ELR (cell line): ENCODE results near the gene KRTAP4-9.
"Not testable (repeated sequence)": the region's sequence is repeated elsewhere in the genome, so short reads cannot be mapped to it uniquely, and the experiment has no call there.

Source experiments
- DNase-seq: peaks from one replicate; pipeline ENCODE4 v3.0.0-alpha.2; 2015; ENCODE audit warnings: low read depth

KRTAP4-9 gene

GRCh38 chr17:41105347-41105746 lies at the start of gene KRTAP4-9:
Gene KRTAP4-9, plus strand, starts transcription at chr17:41105389. Its CDS starts 0 bp downstream, at chr17:41105389.
- not testable (repeated sequence) for DNase-seq

- no peak for DNase-seq
Observed at GRCh38 chr17:41057547-41057946, 47.6 kb upstream of the KRTAP4-9 start.

GRCh38 chr17:41058741-41059140 lies 46.4 kb upstream of the KRTAP4-9 start:
- DNase-seq = peak; percentile 91

GRCh38 chr17:41059276-41060051 lies 45.7 kb upstream of the KRTAP4-9 start:
- peak; percentile 96 for DNase-seq

GRCh38 chr17:41060052-41060604 lies 45.1 kb upstream of the KRTAP4-9 start, which contains the start of gene KRTAP2-3:
Gene KRTAP2-3, minus strand, starts transcription at chr17:41060114. Its CDS starts 64 bp downstream, at chr17:41060050.
- peak; percentile 99 for DNase-seq

DNA sequence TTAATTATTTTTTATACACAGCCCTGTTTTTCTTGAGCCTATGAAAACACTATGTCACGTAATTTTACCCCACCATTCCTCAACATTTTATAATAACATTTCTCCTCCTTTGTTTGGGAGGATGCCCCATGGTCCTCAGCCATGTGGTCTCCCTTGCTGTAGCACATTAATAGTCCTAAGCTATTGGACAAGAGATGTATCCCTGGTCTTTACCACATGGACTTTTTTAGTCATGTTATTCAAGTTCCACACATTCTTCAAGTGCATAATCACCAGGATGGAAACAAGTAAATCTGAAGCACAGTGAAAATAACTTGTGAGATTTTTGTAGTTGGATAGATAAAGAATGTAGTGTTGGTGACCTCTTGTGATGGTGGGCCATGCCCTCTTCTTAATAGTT lies 43.2 kb upstream of the KRTAP4-9 start:
- peak; percentile 98 for DNase-seq

DNA sequence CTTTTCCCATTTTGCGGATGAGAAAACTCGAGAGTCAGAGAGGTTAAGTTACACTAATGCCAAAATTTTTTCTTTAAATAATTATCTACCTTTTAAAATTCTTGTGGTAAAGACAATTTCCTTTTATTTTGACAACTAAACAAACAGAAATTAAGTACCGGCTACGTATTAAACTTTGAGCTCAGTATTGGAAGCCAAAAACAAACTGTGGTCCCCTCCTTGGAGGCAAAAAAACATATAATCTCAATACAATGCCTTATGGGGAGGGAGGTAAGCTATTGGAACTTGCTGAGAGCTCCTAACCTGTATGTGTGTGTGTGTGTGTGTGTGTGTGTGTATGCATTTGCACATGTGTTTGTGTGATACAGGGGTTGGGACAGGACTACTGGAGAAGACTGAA lies 41.7 kb upstream of the KRTAP4-9 start:
- no peak for DNase-seq

DNA sequence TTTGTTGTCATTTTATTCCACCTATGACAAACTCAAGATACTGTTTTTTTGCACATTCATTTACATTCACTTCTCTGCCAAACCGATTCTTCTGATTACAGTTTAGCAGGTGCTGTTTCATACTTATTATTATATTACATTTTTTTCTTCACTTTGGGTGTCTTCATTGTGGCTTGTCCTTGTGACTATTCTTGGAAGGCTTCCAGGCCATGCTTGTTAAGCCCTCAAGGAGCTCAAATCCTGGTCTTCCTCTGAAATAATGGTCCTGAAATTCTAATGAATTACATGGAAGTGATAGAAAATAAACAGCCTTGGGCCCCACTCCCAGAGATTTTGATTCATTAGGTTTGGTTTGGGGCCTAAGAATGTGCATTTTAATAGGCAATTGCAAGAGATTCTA lies 40.9 kb upstream of the KRTAP4-9 start:
- no peak for DNase-seq

DNA sequence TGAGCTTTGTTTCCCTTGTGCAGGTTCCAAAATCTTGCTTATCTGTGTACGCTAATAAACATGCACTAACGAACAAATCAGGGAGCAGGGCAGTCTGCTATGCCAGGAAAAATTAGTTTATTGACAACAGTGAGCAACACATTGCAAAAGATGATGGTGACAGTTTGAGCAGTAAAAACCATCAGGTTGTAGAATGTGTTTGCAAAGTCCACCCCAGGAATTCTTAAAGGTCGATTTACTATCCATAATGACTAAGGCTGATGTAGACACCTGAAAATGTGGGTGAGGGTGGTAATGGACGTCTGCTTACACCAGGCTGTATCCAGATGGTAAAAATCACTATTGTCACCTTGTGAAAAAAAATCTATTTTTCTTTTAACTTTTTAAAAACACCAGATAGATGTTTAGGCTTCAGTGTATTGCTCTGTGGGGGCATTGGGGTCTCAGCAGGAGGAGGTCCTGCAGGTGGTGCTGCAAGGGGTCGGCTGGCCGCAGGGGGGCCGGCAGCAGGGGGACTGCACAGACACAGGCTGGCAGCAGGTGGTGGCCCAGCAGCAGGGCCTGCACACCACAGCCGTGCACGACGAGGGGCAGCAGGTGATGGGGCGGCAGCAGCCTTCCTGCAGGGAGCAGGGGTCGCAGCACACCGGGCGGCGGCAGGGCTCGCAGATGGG lies 40.0 kb upstream of the KRTAP4-9 start:
- DNase-seq = not testable (repeated sequence)

DNA sequence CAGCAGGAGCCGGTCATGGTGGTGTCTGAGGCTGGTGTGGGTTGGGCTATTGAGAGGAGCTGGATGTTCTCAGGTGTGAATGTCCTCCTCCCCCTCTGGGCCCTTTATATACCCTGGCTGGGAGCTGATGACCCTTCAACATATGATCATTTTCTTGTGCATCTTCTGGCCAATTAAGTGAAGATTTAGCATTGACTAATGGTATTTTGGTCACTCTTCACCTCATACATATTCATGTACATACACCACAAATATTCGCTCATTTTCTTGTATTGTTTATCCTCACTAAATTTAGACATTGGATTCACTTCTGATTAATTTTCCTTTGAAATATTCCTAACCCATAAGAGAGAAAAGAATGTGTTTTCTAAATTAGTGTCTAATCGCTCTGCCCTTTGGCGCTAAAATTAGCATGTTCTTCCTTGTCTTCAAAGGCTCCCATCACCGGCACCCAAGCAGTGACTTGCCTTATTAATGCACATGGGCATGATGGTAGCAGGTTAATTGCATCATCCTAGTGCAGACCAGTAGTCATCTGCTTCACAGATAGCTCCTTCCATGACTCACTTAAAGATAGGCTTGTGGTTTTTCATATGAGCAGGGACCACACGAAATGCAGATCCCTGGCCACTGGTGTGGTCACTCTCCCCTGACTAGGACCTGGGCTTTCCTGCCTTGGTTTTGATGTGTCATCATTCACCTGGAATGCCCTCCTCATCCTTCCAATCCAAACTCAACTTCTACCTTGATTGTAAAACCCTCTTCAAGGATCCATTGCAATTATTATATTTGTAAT lies 39.2 kb upstream of the KRTAP4-9 start, which contains the start of gene KRTAP2-4:
Gene KRTAP2-4 (minus strand): TSS at position 51 of the 796 bp plus-strand sequence. CDS start 34 bp downstream, at position 17.
- peak; percentile 97 for DNase-seq

- DNase-seq = no peak
Observed at GRCh38 chr17:41067281-41067680, 37.9 kb upstream of the KRTAP4-9 start.

DNA sequence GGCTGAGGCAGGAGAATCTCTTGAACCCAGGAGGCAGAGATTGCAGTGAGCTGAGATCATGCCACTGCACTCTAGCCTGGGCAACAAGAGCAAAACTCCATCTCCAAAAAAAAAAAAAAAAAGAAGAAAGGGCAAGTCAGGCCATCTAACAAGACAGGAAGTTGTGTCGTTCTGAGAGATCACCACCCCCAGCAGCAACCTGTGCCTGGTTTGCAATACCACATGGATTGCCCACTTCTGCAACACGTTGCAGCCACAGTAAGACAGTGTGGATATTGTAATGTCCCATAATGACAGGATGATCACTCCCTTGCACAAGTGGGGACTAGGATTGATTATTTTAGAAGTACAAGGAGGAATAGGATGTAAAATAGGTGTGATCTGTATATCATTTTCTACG lies 36.2 kb upstream of the KRTAP4-9 start:
- DNase-seq = no peak

DNA sequence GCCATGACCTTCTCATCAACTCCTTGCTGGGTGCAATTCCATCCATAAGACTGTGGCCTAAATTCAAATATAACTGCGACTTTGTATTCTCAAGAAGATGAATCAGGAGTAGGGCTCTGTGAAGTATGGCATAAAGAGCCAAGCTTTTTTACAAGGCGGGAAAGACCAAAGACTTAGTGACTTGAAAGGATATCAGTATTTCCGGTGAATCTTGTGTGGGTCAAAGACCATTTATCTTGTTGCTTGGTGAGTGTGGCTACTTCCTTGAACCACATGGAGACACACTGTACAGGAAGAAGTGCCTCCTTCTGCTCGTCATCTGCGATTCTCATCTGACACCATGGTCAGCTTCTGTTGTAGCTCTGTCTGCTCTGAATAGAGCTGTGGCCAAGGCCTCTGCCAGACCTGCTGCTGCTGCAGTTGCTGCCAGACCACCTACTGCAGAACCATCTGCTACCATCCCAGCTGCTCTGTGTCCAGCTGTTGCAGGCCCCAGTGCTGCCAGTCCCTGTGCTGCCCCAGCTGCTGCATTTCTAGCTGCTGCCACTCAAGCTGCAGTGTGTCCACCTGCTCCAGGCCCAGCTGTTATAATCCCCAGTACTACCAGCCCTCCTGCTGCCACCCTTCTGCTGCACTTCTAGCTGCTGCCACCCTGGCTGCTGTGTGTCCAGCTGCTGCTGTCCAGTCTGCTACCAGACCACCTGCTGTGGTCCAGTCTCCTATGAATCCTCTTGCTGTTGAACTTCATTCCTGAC lies 33.4 kb upstream of the KRTAP4-9 start:
- no peak for DNase-seq

DNA sequence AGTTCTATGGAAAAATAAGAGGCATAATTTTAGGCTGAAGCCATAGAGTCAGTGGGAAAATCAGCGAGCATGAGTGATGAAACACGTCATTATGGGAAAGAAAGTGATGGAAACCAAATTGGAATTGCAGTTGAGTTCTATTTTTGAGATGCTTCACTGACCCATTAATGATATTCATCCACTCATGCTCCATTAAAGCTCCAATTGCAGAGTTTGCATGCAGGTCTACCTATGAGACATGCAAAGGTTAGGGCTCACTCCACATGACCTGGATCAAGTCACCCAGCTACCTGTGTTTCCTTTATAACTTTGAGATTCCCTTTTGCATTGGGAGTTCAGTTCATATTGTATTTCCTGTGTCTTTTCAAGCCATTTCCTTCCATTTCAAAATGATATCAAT lies 31.5 kb upstream of the KRTAP4-9 start:
- no peak for DNase-seq

GRCh38 chr17:41076788-41077187 lies 28.4 kb upstream of the KRTAP4-9 start:
- DNase-seq = no peak

- DNase-seq = peak; percentile 93
Observed at GRCh38 chr17:41082626-41083025, 22.6 kb upstream of the KRTAP4-9 start.

DNA sequence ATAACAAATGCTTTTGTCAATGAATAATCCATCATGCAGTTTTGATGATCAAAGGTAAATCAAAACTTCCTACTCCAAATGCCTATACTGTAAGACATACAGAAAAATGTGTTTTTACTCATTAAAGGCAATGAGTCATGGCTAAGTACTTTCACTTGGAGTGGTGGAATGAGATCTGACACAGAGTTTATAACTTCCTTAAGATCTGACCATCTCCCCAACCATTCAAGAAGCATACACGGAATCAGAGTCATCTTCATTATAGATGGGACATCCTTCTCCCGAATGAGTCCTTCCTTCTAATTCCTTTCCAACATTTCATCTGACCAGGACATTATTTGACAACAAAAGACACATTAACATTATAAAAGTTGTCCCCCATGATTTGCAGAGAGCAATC lies 21.8 kb upstream of the KRTAP4-9 start:
- DNase-seq = peak; percentile 92

DNA sequence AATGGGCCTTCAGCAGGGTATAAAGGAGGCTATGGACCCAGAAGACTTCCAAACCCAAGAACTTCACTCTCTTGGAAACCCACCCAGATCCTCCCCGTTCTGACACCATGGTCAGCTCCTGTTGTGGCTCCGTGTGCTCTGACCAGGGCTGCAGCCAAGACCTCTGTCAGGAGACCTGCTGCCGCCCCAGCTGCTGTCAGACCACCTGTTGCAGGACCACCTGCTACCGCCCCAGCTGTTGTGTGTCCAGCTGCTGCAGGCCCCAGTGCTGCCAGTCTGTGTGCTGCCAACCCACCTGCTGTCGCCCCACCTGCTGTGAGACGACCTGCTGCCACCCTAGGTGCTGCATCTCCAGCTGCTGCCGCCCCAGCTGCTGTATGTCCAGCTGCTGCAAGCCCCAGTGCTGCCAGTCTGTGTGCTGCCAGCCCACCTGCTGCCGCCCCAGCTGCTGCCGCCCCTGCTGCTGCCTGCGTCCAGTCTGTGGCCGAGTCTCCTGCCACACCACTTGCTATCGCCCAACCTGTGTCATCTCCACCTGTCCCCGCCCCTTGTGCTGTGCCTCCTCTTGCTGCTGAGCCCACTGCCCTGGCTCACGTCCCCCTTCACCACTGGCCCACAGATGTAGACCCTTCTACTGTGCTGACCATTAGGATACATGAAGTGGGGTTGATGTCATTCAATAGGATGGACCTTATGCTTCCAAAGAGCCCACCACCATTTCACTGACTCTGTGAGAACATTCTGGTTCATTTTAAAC lies 20.9 kb upstream of the KRTAP4-9 start, which contains the start of gene KRTAP4-7:
Gene KRTAP4-7 (plus strand): TSS at position 51 of the 757 bp plus-strand sequence. CDS start 57 bp downstream, at position 108.
- DNase-seq = not testable (repeated sequence)

DNA sequence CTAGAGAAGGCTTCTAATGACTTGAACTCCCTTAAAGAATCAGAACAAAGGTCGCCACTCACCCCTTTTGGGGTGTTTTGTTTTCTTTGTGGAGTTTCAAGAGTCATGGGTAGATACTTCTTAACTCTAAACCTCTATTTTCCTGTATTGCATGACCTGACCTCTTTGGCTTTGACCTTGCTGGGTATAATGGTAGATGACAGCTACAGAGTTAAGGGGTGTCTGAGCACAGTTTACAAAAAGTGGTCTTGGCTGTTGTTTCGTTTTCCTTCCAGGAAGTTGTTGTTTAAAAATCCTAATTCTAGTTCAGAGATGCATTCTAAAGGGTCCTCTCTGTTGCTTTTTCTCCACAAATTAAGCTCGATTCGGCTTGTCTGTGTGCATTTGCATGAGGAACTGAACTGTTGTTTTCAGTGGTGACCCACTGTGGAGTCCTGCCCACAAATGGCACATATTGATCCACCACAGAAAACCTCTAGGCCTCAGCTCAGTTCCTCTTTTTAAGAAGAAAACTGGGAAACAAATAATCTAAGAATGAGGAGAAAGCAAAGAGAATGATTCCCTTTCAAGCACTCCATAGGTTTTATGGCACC lies 16.3 kb upstream of the KRTAP4-9 start:
- DNase-seq = not testable (repeated sequence)

DNA sequence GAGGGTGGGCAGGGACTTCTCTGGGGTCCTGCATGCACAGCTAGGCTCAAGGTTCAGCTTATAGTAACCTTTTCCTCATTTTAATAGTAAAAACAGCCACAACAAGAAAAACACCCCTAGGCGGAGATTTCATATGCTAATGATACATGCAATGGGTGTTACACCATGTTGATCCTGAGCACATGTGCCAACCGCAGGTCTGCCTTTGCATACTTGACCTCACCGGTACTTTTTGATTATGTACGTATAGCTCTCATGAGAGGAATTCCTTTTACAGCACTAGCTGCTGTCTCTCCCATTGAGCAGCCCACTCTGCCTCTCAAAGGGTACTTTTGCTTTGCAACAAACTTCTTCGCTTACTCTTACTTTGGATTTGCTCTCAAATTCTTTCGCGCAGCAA lies 9.1 kb upstream of the KRTAP4-9 start:
- DNase-seq = no peak
